Left colon (tissue), 2 donors: ENCODE measurements around the gene G6PC1. TPM values are rescaled to one million over a fixed set of nuclear protein-coding genes. Genes with fewer than 3 reads are reported as not detected.
"Not testable (repeated sequence)": the region's sequence is repeated elsewhere in the genome, so short reads cannot be mapped to it uniquely, and the experiment has no call there.

Experiments
- ATAC-seq: fragments of 200-7000 bp; cut with Tn5 transposase; one replicate; pipeline ENCODE4 v1.9.1; 2020; ENCODE audit warnings: mild to moderate bottlenecking, moderate library complexity
- DNase-seq, 2 donors: peaks; one replicate each; pipeline ENCODE4 v3.0.0-alpha.2; 2020
- intact Hi-C, 2 donors: fragments of 100-400 bp; cut with DNase I in 1 of 2; cut with micrococcal nuclease in 1 of 2; formaldehyde crosslinking; loops; one replicate each; pipeline versions ENCODE4 v1.11.2 to v1.14.0; 2022; cut with DNase I, micrococcal nuclease
- total RNA-seq, 2 donors: library from RNA; stranded (reverse); fragmentation: NEBNext Ultra II Directional; extraction: Animal tissue kit (Norgen Biotek cat#: 25700); gene quantifications; one replicate each; pipeline ENCODE4 v1.2.1, GENCODE V29; 2021
- donor health status: DM: no; HTN: no; CAD: no.
- donor health status: DM: yes; HTN: yes; CAD: no.

The G6PC1 gene
- total RNA-seq, 2 donors from 2014 or later, result 0.50 TPM; not detected in 1

DNA sequence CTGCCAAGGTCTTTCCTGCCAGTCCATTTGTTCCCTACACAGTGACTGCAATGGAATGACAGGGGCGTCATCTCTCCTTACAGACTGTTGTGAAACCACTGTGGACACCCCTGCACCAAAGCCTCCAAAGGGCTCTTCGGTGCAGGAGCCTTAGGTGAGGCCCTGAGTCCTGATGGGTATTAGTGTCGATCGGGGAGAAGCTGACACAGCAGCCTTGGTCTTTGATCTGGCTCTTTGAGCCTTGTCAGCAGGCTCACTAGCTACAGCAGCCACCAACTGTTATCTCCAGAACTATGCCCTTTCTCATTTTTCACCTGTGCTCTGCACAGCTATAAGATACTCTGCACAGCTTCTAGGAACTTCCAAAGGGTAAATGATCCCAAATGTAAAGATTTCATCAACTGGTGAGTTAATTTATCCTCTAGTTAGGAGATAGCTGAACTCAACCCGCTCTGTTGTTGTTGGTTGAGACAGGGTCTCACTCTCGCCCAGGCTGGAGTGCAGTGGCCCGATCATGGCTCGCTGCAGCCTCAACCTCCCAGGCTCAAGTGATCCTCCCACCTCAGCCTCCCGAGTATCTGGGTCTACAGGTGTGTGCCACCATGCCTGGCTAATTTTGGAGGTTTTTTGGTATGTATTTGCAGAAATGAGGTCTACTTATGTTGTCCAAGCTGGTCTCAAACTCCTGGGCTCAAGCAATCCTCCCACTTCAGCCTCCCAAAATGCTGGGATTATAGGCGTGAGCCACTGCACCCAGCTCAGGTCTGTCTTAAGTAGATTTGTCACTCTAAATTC is 19.7 kb downstream of the G6PC1 start:
- DNase-seq (no peak), ATAC-seq (no peak)
- intact Hi-C loops, result no loop called here

- intact Hi-C loops, result no loop called here
- DNase-seq (no peak), ATAC-seq (no peak)
These were observed 20.3 kb downstream of the G6PC1 start for GRCh38 chr17:42920922-42921321.

DNA sequence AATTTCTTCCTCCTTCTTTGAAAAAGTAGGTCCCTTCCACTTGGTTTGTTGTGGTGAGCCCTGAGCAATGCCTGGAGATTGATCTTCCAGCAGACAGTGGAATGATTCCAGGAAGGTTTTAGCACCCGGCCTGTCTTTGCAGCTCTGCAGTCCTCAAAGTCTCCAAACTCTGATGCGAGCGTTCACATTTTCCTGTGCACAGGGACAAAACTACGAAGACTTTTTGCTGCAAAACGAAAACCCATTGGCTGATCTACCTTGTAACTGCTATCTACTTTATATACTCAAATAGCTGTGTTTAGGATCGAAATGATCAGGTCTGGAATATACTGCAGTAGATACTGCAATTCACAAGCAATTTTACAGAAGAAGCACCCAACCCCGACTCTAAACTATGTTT is 21.7 kb downstream of the G6PC1 start:
- DNase-seq (no peak), ATAC-seq (no peak)

DNA sequence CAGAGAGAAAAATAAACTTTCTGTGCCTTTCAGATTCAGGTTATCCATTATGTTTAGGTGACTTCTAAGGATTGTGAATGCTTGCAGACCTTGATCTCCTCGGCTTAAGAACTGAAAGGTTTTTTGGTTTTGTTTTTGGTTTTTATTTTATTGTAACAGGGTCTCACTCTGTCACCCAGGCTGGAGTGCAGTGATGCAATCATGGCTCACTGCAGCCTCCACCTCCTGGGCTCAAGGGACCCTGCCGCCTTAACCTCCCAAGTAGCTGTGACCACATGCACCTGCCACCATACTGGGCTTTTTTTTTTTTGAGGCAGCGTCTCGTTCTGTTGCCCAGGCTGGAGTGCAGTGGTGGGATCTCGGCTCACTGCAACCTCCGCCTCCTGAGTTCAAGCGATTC is 22.9 kb downstream of the G6PC1 start:
- intact Hi-C loops, result not testable (repeated sequence)

More for the DNA sequence above, 21.7 kb downstream of the G6PC1 start:
- intact Hi-C loops, result no loop called here

GRCh38 chr17:42924891-42925290 is 24.3 kb downstream of the G6PC1 start:
- DNase-seq (no peak), ATAC-seq (no peak)

More for the DNA sequence above, 22.9 kb downstream of the G6PC1 start:
- not testable (repeated sequence) for ATAC-seq, DNase-seq

GRCh38 chr17:42928714-42929496 is 28.3 kb downstream of the G6PC1 start:
- intact Hi-C loops, result loop anchor here in 1 of 2 donors (5.0 kb wide), 1 partner anchor 87 kb away; the partner anchor contains the start of gene AOC2
- DNase-seq, result peak; percentile 15 to 29
- peak; percentile 88 for ATAC-seq

More at GRCh38 chr17:42924891-42925290, 24.3 kb downstream of the G6PC1 start:
- intact Hi-C loops, result loop anchor here in 1 of 2 donors (5.0 kb wide), 1 partner anchor 83 kb away; the partner anchor contains the start of gene AOC2

GRCh38 chr17:42929497-42929844 is 28.9 kb downstream of the G6PC1 start:
- intact Hi-C loops, result loop anchor here in 1 of 2 donors (5.0 kb wide), 1 partner anchor 87 kb away; the partner anchor contains the start of gene AOC2
- DNase-seq (no peak), ATAC-seq (no peak)

DNA sequence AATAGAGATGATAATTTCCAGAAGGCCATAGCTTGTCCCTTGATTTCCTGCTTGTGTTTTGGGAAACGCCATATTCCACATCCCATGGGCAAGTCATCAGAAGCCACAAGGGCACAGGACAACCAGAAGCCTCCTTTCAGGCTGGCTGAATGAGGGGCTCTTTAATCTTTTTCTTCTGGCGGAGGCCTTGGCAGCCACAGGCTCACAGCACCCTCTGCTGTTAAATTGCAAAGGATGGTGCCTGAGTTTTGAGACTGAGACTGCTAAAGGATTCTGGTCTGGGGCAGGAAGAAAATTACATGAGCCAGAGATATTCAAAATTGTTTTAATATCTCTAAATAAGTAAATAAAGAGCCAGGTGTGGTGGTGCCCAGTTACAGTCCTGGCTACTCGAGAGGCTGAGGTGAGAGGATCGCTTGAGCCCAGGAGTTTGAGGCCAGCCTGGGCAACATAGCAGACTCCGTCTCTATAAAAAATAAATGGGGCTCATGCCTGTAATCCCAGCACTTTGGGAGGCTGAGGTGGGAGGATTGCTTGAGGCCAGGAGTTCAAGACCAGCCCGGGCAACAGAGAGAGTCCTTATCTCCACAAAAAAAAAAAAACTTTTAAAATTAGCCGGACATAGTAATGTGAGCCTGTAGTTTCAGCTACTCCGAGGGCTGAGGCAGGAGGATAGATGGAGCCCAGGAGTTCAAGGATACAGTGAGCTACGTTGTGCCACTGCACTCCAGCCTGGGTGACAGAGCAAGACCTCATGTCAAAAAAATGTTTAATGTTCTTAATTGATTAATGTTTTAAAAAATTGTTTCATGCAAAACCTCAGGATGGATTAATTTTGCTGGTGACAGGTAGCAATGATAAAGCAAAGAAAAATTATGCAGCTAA is 37.4 kb downstream of the G6PC1 start:
- peak in 1 of 2 donors; percentile 23 for DNase-seq
- ATAC-seq, result peak; percentile 77
- intact Hi-C loops, result loop anchor here (5.0 to 10.0 kb wide), 2 partner anchors 91 to 213 kb away; no protein-coding TSS in a partner anchor

GRCh38 chr17:42944211-42944610 is 43.6 kb downstream of the G6PC1 start:
- ATAC-seq, result no peak
- no peak for DNase-seq
- intact Hi-C loops, result no loop called here

DNA sequence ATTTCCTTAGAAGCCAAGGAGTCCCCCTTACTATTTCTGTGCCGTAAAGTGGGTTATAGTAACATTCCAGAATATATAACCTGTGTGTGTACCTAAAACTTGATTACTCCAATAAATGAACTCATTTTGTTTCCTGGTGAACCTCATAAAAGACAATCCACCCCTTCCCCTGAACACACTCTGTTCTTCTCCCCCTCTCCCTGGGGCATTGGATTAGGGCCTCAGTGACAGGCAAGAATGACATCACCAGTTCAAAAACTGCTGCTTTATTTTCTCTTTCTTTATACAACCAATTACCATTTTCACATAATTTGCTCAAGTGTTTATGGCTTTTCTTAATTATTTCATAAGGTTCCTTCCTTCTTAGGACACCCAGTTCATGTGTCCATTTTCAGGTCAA is 46.2 kb downstream of the G6PC1 start:
- peak; percentile 30 for ATAC-seq
- no peak for DNase-seq
- intact Hi-C loops, result no loop called here

- intact Hi-C loops, result no loop called here
- DNase-seq (no peak), ATAC-seq (no peak)
These were observed 49.6 kb downstream of the G6PC1 start for GRCh38 chr17:42950044-42950783.

Other genes with a start within 250 kb of the G6PC1 start
- 1 to 10 TPM; 4.4 to 7.7 TPM for gene TUBG2, start 241.5 kb upstream of the G6PC1 start, total RNA-seq
- 10 to 100 TPM; 15.0 to 16.6 TPM for gene PLEKHH3, start 223.8 kb upstream of the G6PC1 start, total RNA-seq
- gene CCR10, start 219.0 kb upstream of the G6PC1 start, total RNA-seq, result 1 to 10 TPM in 1 of 2 donors, under 1 TPM in 1; 0.58 to 2.4 TPM
- gene CNTNAP1, start 218.3 kb upstream of the G6PC1 start, total RNA-seq, result 1 to 10 TPM; 1.2 to 4.6 TPM
- 10 to 100 TPM; 24.9 to 28.0 TPM for gene EZH1, start 155.8 kb upstream of the G6PC1 start, total RNA-seq
- gene RAMP2, start 139.6 kb upstream of the G6PC1 start, total RNA-seq, result 1 to 10 TPM; 5.0 to 7.7 TPM
- gene VPS25, start 127.3 kb upstream of the G6PC1 start, total RNA-seq, result 10 to 100 TPM; 81.5 to 83.6 TPM
- 10 to 100 TPM; 32.7 to 41.2 TPM for gene WNK4, start 120.2 kb upstream of the G6PC1 start, total RNA-seq
- gene COA3, start 102.1 kb upstream of the G6PC1 start, total RNA-seq, result 100 to 1,000 TPM; 142 to 167 TPM
- gene CNTD1, start 101.9 kb upstream of the G6PC1 start, total RNA-seq, result 1 to 10 TPM; 1.2 to 2.4 TPM
- 100 to 1,000 TPM; 128 to 150 TPM for gene BECN1, start 76.5 kb upstream of the G6PC1 start, total RNA-seq
- gene PSME3, start 67.4 kb upstream of the G6PC1 start, total RNA-seq, result 100 to 1,000 TPM in 1 of 2 donors, 10 to 100 TPM in 1; 89.7 to 104 TPM
- gene AOC2, start 56.2 kb upstream of the G6PC1 start, total RNA-seq, result under 1 TPM; 0.47 to 0.85 TPM
- 10 to 100 TPM in 1 of 2 donors, 1 to 10 TPM in 1; 5.6 to 27.1 TPM for gene AOC3, start 49.6 kb upstream of the G6PC1 start, total RNA-seq
- gene AARSD1, start 63.7 kb downstream of the G6PC1 start, total RNA-seq, result 10 to 100 TPM; 17.6 to 24.1 TPM
- gene PTGES3L, start 79.3 kb downstream of the G6PC1 start, total RNA-seq, result 1 to 10 TPM; 3.2 to 3.6 TPM
- 10 to 100 TPM; 24.2 to 25.2 TPM for gene RUNDC1, start 79.8 kb downstream of the G6PC1 start, total RNA-seq
- 100 to 1,000 TPM; 605 to 650 TPM for gene RPL27, start 97.6 kb downstream of the G6PC1 start, total RNA-seq
- 10 to 100 TPM; 33.6 to 51.6 TPM for gene IFI35, start 106.0 kb downstream of the G6PC1 start, total RNA-seq
- 10 to 100 TPM; 46.3 to 85.2 TPM for gene VAT1, start 121.6 kb downstream of the G6PC1 start, total RNA-seq
- 1 to 10 TPM in 1 of 2 donors, under 1 TPM in 1; 0.15 to 1.1 TPM for gene RND2, start 124.4 kb downstream of the G6PC1 start, total RNA-seq
- gene BRCA1, start 224.6 kb downstream of the G6PC1 start, total RNA-seq, result 10 to 100 TPM in 1 of 2 donors, 1 to 10 TPM in 1; 7.0 to 10.3 TPM